Measurements from ENCODE around the gene MAB21L1. TPM values are rescaled to one million over a fixed set of nuclear protein-coding genes. Genes with fewer than 3 reads are reported as not detected.
A peak's percentile ranks its signal among the peaks of the same experiment; 100 is the strongest.

The MAB21L1 gene
- total RNA-seq, 4 donors from 2014 or later: 5.2 to 11.1 (median 7.5) TPM

DNA sequence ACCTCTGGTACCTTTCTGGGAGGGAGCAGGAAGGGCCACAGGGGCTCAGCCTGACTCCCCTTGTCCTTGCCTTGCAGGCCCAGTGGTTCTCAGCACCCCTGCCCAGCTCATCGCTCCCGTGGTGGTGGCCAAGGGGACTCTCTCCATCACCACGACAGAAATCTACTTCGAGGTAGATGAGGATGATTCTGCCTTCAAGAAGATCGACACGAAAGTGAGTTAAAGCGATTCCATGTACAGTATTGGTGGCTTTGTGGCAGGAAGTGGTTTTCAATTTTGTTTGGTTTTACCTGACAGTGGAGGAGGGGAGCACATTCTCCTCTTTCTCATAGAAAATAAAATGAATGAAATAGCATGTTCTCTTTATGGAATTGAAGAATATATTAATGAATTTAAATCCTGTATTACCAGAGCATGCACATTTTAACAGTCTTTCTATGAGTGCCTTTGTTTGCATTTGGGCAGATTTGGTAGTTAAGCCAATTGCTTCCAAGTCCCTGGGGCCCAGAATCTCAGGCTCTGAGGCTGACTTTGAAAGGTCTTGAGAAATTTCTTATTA lies 4.1 kb downstream of the MAB21L1 start:
- Histone ChIP-seq H3K27ac (peak overlapping the region in 2 of 4 donors; percentile 91 to 92), H3K36me3 (no peaks in the 10 kb centered on the region), H3K4me1 (peaks cover 0 to 17% (median 2%) of the 10 kb centered on the region in 4 donors), H3K27me3 (peaks cover 0 to 10% of the 10 kb centered on the region in 2 donors), H3K4me3 (peak overlapping the region in 1 of 4 donors; percentile 75), H3K9me3 (no peaks in the 10 kb centered on the region)
- TF ChIP-seq EP300 (IDR thresholded peaks at IDR 0.05): no peak
- TF ChIP-seq, protein P1, sequence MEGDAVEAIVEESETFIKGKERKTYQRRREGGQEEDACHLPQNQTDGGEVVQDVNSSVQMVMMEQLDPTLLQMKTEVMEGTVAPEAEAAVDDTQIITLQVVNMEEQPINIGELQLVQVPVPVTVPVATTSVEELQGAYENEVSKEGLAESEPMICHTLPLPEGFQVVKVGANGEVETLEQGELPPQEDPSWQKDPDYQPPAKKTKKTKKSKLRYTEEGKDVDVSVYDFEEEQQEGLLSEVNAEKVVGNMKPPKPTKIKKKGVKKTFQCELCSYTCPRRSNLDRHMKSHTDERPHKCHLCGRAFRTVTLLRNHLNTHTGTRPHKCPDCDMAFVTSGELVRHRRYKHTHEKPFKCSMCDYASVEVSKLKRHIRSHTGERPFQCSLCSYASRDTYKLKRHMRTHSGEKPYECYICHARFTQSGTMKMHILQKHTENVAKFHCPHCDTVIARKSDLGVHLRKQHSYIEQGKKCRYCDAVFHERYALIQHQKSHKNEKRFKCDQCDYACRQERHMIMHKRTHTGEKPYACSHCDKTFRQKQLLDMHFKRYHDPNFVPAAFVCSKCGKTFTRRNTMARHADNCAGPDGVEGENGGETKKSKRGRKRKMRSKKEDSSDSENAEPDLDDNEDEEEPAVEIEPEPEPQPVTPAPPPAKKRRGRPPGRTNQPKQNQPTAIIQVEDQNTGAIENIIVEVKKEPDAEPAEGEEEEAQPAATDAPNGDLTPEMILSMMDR (IDR thresholded peaks at IDR 0.05): no peak
- no peak for TF ChIP-seq POLR2A (IDR thresholded peaks at IDR 0.05)
- DNase-seq (ENCODE audit: low spot score in 2 of 2): no peak
- WGBS, 2 donors: 75% methylated on average over 7 of the region's 7 CpGs

GRCh38 chr13:35471706-35472322 lies 4.7 kb downstream of the MAB21L1 start:
- TF ChIP-seq, protein P1 (IDR thresholded peaks at IDR 0.05): no peak
- TF ChIP-seq POLR2A (IDR thresholded peaks at IDR 0.05) (no peak), EP300 (IDR thresholded peaks at IDR 0.05) (no peak)

DNA sequence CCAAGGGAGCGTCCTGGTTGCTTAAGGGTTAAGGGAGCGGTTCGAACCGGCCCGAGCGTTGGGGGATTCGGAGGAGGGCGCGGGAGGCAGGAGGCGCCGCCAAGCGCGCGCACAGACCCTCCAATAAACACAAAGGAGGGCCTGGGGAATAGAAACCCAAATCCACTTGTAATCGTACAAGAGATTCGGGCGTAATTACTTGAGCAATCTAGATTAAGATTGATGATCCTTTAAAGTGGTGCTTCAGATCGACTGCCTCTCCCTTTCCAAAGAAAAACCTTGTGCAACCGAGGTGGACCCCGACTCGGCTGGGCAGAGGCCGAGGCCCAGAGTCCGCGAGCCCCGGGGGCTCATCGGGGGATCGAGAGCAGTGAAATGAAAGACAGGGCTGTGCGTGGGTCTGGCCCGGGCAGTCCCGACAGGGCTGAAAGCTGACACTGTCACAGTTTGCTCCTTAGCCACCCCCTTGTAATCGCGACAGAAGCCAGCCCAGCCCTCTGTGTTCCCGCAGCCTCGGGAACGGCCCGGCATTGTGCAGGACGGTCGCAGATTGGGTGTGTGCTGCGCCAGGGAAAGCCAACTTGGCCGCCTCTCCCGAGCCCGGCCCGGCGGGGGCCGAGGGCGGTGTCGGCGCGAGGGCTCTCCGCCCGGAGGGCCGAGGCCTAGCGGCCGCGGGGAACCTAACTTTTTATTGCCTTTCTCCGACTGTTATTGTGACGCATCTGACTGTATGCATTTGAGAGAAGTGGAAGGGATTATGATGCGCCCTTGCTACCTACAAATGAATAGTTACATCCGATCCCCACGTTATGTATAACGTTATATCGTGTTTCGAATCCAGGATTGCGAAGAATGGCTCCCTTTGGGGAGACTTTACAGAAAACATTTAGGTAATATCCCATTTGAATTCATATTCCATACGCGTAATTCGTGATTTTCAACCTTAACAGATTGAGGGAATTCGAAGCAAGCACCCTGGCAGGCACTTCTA lies 5.5 kb downstream of the MAB21L1 start:
- Histone ChIP-seq H3K36me3 (no peaks in the 10 kb centered on the region), H3K27ac (peak overlapping the region; percentile 50 to 92 (median 81)), H3K4me1 (peaks cover 0 to 15% (median 0%) of the 10 kb centered on the region in 4 donors), H3K27me3 (no peaks in the 10 kb centered on the region), H3K9me3 (no peaks in the 10 kb centered on the region), H3K4me3 (peak overlapping the region; percentile 26 to 75 (median 42))
- TF ChIP-seq POLR2A (IDR thresholded peaks at IDR 0.05): peak in 1 of 2 donors; percentile 42
- TF ChIP-seq, protein P1 (IDR thresholded peaks at IDR 0.05): peak in 1 of 5 experiments; percentile 24
- peak in 1 of 2 donors; percentile 14 for TF ChIP-seq EP300 (IDR thresholded peaks at IDR 0.05)
- peak; percentile 28 to 34 for DNase-seq (ENCODE audit: low spot score in 2 of 2)
- WGBS, 2 donors: 10 to 12% methylated on average over 62 to 68 of the region's 68 CpGs

More at GRCh38 chr13:35471706-35472322, 4.7 kb downstream of the MAB21L1 start:
- no peaks in the 10 kb centered on the region for H3K36me3 ChIP-seq
- H3K27ac ChIP-seq: peak overlapping the region in 3 of 4 donors; percentile 71 to 92 (median 91)
- DNase-seq (ENCODE audit: low spot score in 2 of 2): no peak
- H3K9me3 ChIP-seq: no peaks in the 10 kb centered on the region
- peaks cover 0 to 4% of the 10 kb centered on the region in 2 donors for H3K27me3 ChIP-seq
- WGBS, 2 donors: 59 to 60% methylated on average over 28 of the region's 28 CpGs
- H3K4me1 ChIP-seq: peaks cover 0 to 17% (median 1%) of the 10 kb centered on the region in 4 donors
- H3K4me3 ChIP-seq: peak overlapping the region in 3 of 4 donors; percentile 29 to 75 (median 54)

GRCh38 chr13:35469806-35470525 lies 6.5 kb downstream of the MAB21L1 start:
- Histone ChIP-seq H3K36me3 (no peaks in the 10 kb centered on the region), H3K4me3 (peak overlapping the region in 2 of 4 donors; percentile 26 to 75), H3K27ac (peak overlapping the region in 3 of 4 donors; percentile 71 to 92 (median 91)), H3K4me1 (peaks cover 0 to 15% (median 0%) of the 10 kb centered on the region in 4 donors), H3K9me3 (no peaks in the 10 kb centered on the region), H3K27me3 (no peaks in the 10 kb centered on the region)
- DNase-seq (ENCODE audit: low spot score in 2 of 2): no peak
- TF ChIP-seq, protein P1 (IDR thresholded peaks at IDR 0.05): no peak
- TF ChIP-seq EP300 (IDR thresholded peaks at IDR 0.05) (no peak), POLR2A (IDR thresholded peaks at IDR 0.05) (no peak)
- 65 to 71% methylated on average over 10 of the region's 10 CpGs for WGBS, 2 donors
